ENCODE results near the gene SLC38A10.

- TF ChIP-seq CTCF (IDR thresholded peaks at IDR 0.05 in 2 of 3, conservative IDR thresholded peaks at IDR 0.05 in 1 of 3; ENCODE audit: control insufficient read depth in 2 of 3, extremely low read depth in 1 of 3, insufficient read depth in 1 of 3, low read depth in 3 of 3, low read length in 3 of 3): no peak
- TF ChIP-seq JUNB (IDR thresholded peaks at IDR 0.05): no peak
- no peak for TF ChIP-seq TARDBP (IDR thresholded peaks at IDR 0.05; ENCODE audit: borderline replicate concordance)
- TF ChIP-seq FOXK2 (IDR thresholded peaks at IDR 0.05): no peak
Observed at GRCh38 chr17:81279278-81280275, 15.5 kb downstream of the SLC38A10 start.
